Measurements from ENCODE around the gene METTL23.

DNA sequence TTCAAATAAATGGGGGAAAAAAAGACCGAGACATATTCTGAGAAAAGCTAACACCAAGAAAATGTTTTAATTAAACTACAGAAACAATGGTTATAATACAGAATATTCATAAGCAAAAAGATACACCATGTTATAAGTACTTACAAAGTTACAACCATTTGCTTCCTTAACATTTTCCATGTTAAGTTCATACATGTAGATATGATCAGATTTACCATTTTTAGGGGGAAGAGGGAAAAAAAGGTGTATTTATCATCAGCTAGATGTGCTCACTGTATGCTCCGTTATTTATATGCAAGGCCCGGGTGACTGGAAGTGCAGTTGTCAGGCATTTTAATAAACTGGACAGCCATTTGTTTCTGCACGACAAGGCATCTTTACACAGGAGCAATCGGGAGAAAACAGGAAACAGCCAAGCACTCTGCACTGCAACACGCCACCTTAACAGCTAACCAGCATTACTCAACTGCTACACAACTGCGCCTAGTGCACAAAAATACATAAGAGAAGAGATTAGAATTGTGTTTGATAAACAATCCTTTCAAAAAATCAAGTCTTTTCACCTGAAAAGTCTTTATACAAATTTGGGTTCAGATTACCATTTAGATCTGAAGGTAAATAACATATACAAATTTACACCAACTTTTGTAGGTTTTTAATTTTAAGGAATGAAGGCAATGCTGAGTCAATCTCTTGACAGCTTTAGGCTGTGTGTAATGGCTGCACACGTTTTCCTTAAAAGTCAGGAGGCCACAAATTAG lies 7.6 kb downstream of the METTL23 start:
- TF ChIP-seq, protein P1, sequence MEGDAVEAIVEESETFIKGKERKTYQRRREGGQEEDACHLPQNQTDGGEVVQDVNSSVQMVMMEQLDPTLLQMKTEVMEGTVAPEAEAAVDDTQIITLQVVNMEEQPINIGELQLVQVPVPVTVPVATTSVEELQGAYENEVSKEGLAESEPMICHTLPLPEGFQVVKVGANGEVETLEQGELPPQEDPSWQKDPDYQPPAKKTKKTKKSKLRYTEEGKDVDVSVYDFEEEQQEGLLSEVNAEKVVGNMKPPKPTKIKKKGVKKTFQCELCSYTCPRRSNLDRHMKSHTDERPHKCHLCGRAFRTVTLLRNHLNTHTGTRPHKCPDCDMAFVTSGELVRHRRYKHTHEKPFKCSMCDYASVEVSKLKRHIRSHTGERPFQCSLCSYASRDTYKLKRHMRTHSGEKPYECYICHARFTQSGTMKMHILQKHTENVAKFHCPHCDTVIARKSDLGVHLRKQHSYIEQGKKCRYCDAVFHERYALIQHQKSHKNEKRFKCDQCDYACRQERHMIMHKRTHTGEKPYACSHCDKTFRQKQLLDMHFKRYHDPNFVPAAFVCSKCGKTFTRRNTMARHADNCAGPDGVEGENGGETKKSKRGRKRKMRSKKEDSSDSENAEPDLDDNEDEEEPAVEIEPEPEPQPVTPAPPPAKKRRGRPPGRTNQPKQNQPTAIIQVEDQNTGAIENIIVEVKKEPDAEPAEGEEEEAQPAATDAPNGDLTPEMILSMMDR (optimal IDR thresholded peaks at IDR 0.05 in 1 of 3, IDR thresholded peaks at IDR 0.05 in 1 of 3, conservative IDR thresholded peaks at IDR 0.05 in 1 of 3; ENCODE audit: extremely low read depth in 1 of 3, insufficient read depth in 2 of 3, low read length in 3 of 3) = no peak
- no peak for TF ChIP-seq EZH2 (IDR thresholded peaks at IDR 0.05; ENCODE audit: low read length)
